ENCODE data around the gene HAUS2. TPM values are rescaled to one million over a fixed set of nuclear protein-coding genes. Genes with fewer than 3 reads are reported as not detected.
"Not testable (repeated sequence)": the region's sequence is repeated elsewhere in the genome, so short reads cannot be mapped to it uniquely, and the experiment has no call there.

HAUS2 gene
- total RNA-seq, 2 experiments from 2014 or later = 46.2 to 55.6 TPM

- Mint-ChIP-seq H3K4me1 (ENCODE audit: low read depth) (peaks cover 27% of the 10 kb centered on the region), H3K4me3 (no peak overlapping the region), H3K27ac (no peak overlapping the region), H3K27me3 (ENCODE audit: low read depth) (no peaks in the 10 kb centered on the region), H3K9me3 (no peaks in the 10 kb centered on the region), H3K36me3 (ENCODE audit: low read depth) (peaks cover 21% of the 10 kb centered on the region)
- intact Hi-C loops (cut with micrococcal nuclease) = no loop called here
- CTCF ChIA-PET = no interaction called here
- DNase-seq = no peak
Observed at GRCh38 chr15:42544853-42545629, 3.6 kb upstream of the HAUS2 start.

DNA sequence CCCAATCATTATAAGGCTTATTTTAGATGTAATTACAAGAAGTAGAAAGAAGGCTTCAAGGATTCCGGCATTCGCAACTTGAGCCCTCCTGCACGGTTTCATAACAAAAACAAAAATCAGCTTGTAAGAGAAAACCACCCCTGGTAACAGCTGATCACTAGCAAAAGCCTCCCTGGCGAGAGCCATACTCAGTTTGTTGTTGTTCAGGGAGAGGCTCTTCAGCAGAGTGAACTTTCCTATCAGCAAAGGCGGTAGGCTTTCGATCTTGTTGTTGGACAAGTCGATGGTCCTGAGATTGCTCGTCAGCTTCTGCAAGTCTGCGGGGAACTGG is 755 bp upstream of the HAUS2 start:
- peak overlapping the region; percentile 95 for H3K4me3 Mint-ChIP-seq
- no peaks in the 10 kb centered on the region for H3K9me3 Mint-ChIP-seq
- CTCF ChIA-PET = interaction anchor here (1.3 to 1.4 kb wide), 2 partner anchors 9 to 10 kb away, joined by 3 read pairs; no protein-coding TSS in a partner anchor
- intact Hi-C loops (cut with micrococcal nuclease) = loop anchor here (1.0 to 2.0 kb wide), 5 partner anchors 27 to 275 kb away; partner anchors contain the start of genes GANC, SNAP23, STARD9 and TMEM87A
- peak overlapping the region; percentile 89 for H3K27ac Mint-ChIP-seq
- peaks cover 40% of the 10 kb centered on the region for H3K4me1 Mint-ChIP-seq (ENCODE audit: low read depth)
- DNase-seq = no peak
- H3K27me3 Mint-ChIP-seq (ENCODE audit: low read depth) = no peaks in the 10 kb centered on the region
- H3K36me3 Mint-ChIP-seq (ENCODE audit: low read depth) = peaks cover 16% of the 10 kb centered on the region

DNA sequence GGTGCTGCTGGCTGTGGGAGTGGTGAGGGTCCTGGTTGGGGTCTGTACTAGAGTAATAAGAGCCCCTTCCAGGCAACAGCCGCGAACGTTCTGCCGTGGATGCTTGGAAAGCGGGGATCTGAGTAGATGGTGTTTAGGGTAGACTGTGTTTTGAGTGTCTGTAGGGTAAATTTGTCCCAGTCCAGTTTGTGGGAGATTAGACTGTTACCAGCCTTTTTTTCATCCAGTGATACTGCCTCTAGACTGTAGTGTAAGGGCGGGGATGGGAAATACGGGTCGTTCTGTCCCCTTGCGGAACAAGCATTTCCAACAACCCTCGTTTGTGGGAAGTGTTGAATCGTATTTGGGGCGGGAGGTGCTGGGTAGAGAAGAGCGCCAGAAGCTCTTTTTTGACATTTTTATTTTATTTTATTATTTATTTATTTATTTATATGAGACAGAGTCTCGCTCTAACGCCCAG is 424 bp downstream of the HAUS2 start:
- peaks cover 47% of the 10 kb centered on the region for H3K4me1 Mint-ChIP-seq (ENCODE audit: low read depth)
- DNase-seq = peak; percentile 22
- CTCF ChIA-PET = interaction anchor here (0.6 to 1.1 kb wide), 4 partner anchors 14 to 789 kb away, joined by 3 read pairs; no protein-coding TSS in a partner anchor
- peak overlapping the region; percentile 89 for H3K27ac Mint-ChIP-seq
- no peaks in the 10 kb centered on the region for H3K9me3 Mint-ChIP-seq
- no peaks in the 10 kb centered on the region for H3K27me3 Mint-ChIP-seq (ENCODE audit: low read depth)
- H3K36me3 Mint-ChIP-seq (ENCODE audit: low read depth) = peaks cover 11% of the 10 kb centered on the region
- peak overlapping the region; percentile 95 for H3K4me3 Mint-ChIP-seq
- intact Hi-C loops (cut with micrococcal nuclease) = loop anchor here (2.0 kb wide), 2 partner anchors 58 to 276 kb away; partner anchors contain the start of genes GANC, TMEM87A and ZNF106

- intact Hi-C loops (cut with micrococcal nuclease) = loop anchor here (2.0 kb wide), 2 partner anchors 59 to 277 kb away; partner anchors contain the start of genes GANC, TMEM87A and ZNF106
- CTCF ChIA-PET = no interaction called here
Observed at GRCh38 chr15:42549741-42550392, 1.2 kb downstream of the HAUS2 start.

DNA sequence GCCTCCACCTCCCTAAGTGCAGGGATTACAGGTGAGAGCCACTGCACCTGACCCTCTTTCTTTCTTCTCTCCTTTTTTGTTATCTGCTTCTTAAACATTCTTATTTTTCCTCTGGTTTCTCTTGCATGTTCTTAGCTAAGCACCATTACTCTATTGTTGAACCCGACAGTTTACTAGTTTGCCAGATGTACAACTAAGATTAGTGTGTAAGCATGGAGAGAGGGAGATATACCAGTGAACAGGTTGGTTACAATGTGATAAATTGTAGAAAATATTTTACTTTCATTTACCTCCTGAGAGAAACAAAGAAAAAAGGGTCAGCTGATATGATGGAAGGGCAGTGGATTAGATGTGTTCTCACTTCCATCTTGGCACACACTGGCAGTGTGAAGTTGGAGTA is 4.9 kb downstream of the HAUS2 start:
- CTCF ChIA-PET = no interaction called here
- DNase-seq = no peak
- intact Hi-C loops (cut with micrococcal nuclease) = no loop called here
- Mint-ChIP-seq H3K36me3 (ENCODE audit: low read depth) (peaks cover 8% of the 10 kb centered on the region), H3K9me3 (no peaks in the 10 kb centered on the region), H3K4me1 (ENCODE audit: low read depth) (peaks cover 31% of the 10 kb centered on the region), H3K27ac (no peak overlapping the region), H3K4me3 (no peak overlapping the region), H3K27me3 (ENCODE audit: low read depth) (no peaks in the 10 kb centered on the region)

More at GRCh38 chr15:42549741-42550392, 1.2 kb downstream of the HAUS2 start:
- DNase-seq = no peak
- Mint-ChIP-seq H3K27me3 (ENCODE audit: low read depth) (no peaks in the 10 kb centered on the region), H3K4me1 (ENCODE audit: low read depth) (peaks cover 50% of the 10 kb centered on the region), H3K27ac (no peak overlapping the region), H3K9me3 (no peaks in the 10 kb centered on the region), H3K4me3 (peak overlapping the region; percentile 95), H3K36me3 (ENCODE audit: low read depth) (peaks cover 11% of the 10 kb centered on the region)

DNA sequence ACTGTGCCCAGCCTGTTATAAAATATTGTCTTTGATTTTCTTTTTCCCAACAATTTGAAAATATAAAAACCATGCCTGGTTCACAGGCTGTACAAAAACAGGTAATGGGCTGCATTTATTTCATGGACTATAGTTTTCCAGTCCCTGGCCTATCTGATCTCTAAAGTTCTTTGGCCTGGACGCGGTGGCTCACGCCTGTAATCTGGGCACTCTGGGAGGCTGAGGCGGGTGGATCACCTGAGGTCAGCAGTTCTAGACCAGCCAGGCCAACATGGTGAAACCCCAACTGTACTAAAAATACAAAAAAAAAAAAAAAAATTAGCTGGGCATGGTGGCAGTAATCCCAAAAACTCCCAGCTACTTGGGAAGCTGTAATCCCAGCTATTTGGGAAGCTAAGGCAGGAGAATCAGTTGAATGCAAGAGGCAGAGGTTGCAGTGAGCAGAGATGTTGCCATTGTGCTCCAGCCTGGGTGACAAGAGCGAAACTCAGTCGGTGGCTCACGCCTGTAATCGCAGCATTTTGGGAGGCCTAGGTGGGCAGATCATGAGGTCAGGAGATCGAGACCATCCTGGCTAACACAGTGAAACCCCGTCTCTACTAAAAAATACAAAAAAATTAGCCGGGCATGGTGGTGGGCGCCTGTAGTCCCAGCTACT is 8.0 kb downstream of the HAUS2 start:
- H3K9me3 Mint-ChIP-seq; CTCF ChIA-PET; intact Hi-C loops (cut with micrococcal nuclease); H3K27me3 Mint-ChIP-seq (ENCODE audit: low read depth); DNase-seq; H3K27ac Mint-ChIP-seq; H3K4me3 Mint-ChIP-seq: not testable (repeated sequence)
- H3K36me3 Mint-ChIP-seq (ENCODE audit: low read depth) = peaks cover 11% of the 10 kb centered on the region
- peaks cover 20% of the 10 kb centered on the region for H3K4me1 Mint-ChIP-seq (ENCODE audit: low read depth)

DNA sequence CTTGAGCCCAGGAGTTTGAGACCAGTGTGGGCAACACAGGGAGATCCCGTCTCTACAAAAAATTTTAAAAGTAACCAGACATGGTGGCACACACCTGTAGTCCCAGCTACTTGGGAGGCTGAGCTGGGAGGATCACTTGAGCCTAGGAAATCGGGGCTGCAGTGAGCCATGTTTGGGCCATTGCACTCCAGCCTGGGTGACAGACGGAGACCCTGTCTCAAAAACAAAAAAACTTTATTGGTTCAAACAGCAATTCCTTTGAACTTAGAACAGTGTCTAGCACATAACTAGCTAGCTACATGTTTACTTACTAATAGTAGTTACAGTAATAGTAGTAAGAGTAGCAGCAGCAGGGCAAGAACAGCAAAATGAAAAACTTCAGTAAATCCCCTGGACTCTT is 10.1 kb downstream of the HAUS2 start:
- no peak overlapping the region for H3K27ac Mint-ChIP-seq

DNA sequence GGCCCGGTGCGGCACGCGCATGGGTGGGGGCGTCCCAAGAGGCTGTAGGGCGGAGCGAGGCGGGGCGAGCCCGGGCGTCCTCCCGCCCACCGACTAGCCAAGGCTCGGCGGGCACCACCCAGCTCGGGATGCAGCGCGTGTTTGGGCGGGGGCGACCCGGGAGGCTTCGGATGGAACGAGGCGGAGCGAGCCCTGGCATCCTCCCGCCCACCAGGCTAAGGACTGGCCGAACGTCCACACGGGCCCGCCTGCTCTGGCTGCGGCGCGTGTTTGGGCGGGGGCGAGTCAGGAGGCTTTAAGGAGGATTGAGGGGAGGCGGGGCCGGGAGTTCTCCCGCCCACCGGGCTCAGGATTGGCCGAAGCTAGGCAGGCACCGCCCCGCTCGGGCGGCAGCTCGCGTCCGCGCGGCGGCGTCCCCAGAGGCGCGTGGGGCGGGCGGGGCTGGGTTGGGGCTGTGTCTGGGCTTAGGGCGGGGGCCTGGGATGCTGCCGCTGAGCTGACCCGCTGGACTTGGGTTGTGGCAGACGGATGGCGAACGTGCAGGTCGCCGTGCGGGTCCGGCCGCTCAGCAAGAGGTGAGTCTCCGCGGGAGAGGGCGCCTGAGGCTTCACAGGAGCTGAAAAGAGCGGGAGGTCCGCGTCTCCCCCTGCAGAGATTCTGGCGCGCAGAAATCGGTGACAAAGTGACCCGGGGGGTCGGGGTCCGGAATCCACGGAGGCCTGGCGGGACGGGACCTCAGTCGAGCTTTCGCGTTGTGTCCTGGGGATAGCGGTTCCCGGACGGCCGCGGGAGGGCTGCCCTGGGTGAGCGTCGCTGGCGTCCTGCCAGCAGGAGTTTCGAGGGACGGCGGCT is 26.8 kb downstream of the HAUS2 start, which contains the start of gene STARD9:
STARD9 (plus strand) TSS at position 419 of the 852 bp plus-strand sequence; CDS start at position 529, 110 bp downstream.
- H3K9me3 Mint-ChIP-seq = no peaks in the 10 kb centered on the region
- peak; percentile 95 for DNase-seq
- CTCF ChIA-PET = interaction anchor here (1.0 to 1.1 kb wide), 2 partner anchors 31 to 383 kb away, joined by 3 read pairs; no protein-coding TSS in a partner anchor
- H3K4me3 Mint-ChIP-seq = peak within 1 kb of the TSS; percentile 86
- H3K36me3 Mint-ChIP-seq (ENCODE audit: low read depth) = no peaks in the 10 kb centered on the region
- H3K27ac Mint-ChIP-seq = no peak within 1 kb of the TSS
- H3K27me3 Mint-ChIP-seq (ENCODE audit: low read depth) = peaks cover 28% of the 10 kb centered on the region
- intact Hi-C loops (cut with micrococcal nuclease) = loop anchor here (1.0 to 10.0 kb wide), 7 partner anchors 27 to 529 kb away; partner anchors contain the start of genes CDAN1, GANC, HAUS2 and LRRC57
- peaks cover 14% of the 10 kb centered on the region for H3K4me1 Mint-ChIP-seq (ENCODE audit: low read depth)

More for the DNA sequence above, 10.1 kb downstream of the HAUS2 start:
- CTCF ChIA-PET = interaction anchor here (0.9 kb wide), 1 partner anchor 93 kb away, joined by 5 read pairs; no protein-coding TSS in a partner anchor
- H3K4me3 Mint-ChIP-seq = no peak overlapping the region
- H3K9me3 Mint-ChIP-seq = no peaks in the 10 kb centered on the region
- intact Hi-C loops (cut with micrococcal nuclease) = no loop called here
- DNase-seq = no peak
- H3K4me1 Mint-ChIP-seq (ENCODE audit: low read depth) = peaks cover 9% of the 10 kb centered on the region
- peaks cover 13% of the 10 kb centered on the region for H3K36me3 Mint-ChIP-seq (ENCODE audit: low read depth)
- H3K27me3 Mint-ChIP-seq (ENCODE audit: low read depth) = no peaks in the 10 kb centered on the region

- DNase-seq = peak; percentile 15
Observed at GRCh38 chr15:42576040-42576594, 27.5 kb downstream of the HAUS2 start.

DNA sequence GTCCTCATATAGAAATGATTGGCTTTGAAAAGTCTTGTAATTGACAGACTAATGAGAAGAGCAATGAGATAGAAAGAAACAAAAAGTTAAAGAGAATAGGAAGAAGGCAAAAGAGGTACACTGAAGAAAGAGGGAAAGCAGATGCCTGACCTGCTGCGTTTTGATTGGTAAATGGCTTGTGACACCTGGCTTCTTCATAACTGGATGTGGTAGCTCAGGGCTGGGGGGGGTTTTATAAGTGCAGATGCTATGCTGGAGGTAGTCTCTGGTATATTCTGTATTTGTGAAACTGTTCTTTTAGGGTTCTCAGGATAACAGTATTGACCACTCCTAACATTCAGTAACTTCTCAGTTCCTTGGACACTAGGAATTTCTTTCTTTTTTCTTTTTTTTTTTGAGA is 28.1 kb downstream of the HAUS2 start:
- CTCF ChIA-PET = no interaction called here

More at GRCh38 chr15:42576040-42576594, 27.5 kb downstream of the HAUS2 start:
- no peaks in the 10 kb centered on the region for H3K9me3 Mint-ChIP-seq
- no peak overlapping the region for H3K27ac Mint-ChIP-seq
- CTCF ChIA-PET = interaction anchor here (1.1 kb wide), 1 partner anchor 384 kb away, joined by 3 read pairs; no protein-coding TSS in a partner anchor
- H3K36me3 Mint-ChIP-seq (ENCODE audit: low read depth) = no peaks in the 10 kb centered on the region
- peaks cover 31% of the 10 kb centered on the region for H3K27me3 Mint-ChIP-seq (ENCODE audit: low read depth)
- H3K4me1 Mint-ChIP-seq (ENCODE audit: low read depth) = peaks cover 17% of the 10 kb centered on the region
- intact Hi-C loops (cut with micrococcal nuclease) = loop anchor here (10.0 kb wide), 2 partner anchors 301 to 529 kb away; partner anchors contain the start of genes GANC, TMEM87A and UBR1
- peak overlapping the region; percentile 86 for H3K4me3 Mint-ChIP-seq

More for the DNA sequence above, 28.1 kb downstream of the HAUS2 start:
- no peak for DNase-seq
- intact Hi-C loops (cut with micrococcal nuclease) = loop anchor here (10.0 kb wide), 2 partner anchors 302 to 528 kb away; partner anchors contain the start of genes GANC, TMEM87A and UBR1
- Mint-ChIP-seq H3K4me1 (ENCODE audit: low read depth) (peaks cover 22% of the 10 kb centered on the region), H3K4me3 (peak overlapping the region; percentile 86), H3K27ac (no peak overlapping the region), H3K27me3 (ENCODE audit: low read depth) (peaks cover 31% of the 10 kb centered on the region), H3K36me3 (ENCODE audit: low read depth) (no peaks in the 10 kb centered on the region), H3K9me3 (no peaks in the 10 kb centered on the region)
